Nephron progenitor cell (in vitro differentiated cells): ENCODE data around the gene GTPBP6.
"Not testable (repeated sequence)": the region's sequence is repeated elsewhere in the genome, so short reads cannot be mapped to it uniquely, and the experiment has no call there.

Experiments used
- DNase-seq: peaks from one replicate; pipeline ENCODE4 v3.0.0; 2021
- H3K27ac Mint-ChIP-seq: 2 replicates; pipeline ENCODE4 v1.8.0; 2021; ENCODE audit warnings: mild to moderate bottlenecking, moderate library complexity, mixed read lengths
- H3K27me3 Mint-ChIP-seq: 2 replicates; pipeline ENCODE4 v1.8.0; 2021; ENCODE audit warnings: mild to moderate bottlenecking, low read depth, mixed read lengths; ENCODE audit not compliant: poor library complexity
- H3K36me3 Mint-ChIP-seq: 2 replicates; pipeline ENCODE4 v1.8.0; 2021; ENCODE audit warnings: low read depth, mixed read lengths
- H3K4me1 Mint-ChIP-seq: 2 replicates; pipeline ENCODE4 v1.8.0; 2021; ENCODE audit warnings: mixed read lengths
- H3K4me3 Mint-ChIP-seq: 2 replicates; pipeline ENCODE4 v1.8.0; 2021; ENCODE audit warnings: mild to moderate bottlenecking, moderate library complexity, mixed read lengths
- H3K9me3 Mint-ChIP-seq: 2 replicates; pipeline ENCODE4 v1.8.0; 2021; ENCODE audit warnings: mild to moderate bottlenecking, moderate library complexity, mixed read lengths
- CTCF ChIP-seq: fragments of 200-600 bp; sonication (generic); IDR thresholded peaks from 2 replicates; pipeline ENCODE4 v1.5.0; 2021; ENCODE audit warnings: antibody characterized with exemption

Gene GTPBP6

GRCh38 chrX:259692-260355, 58.8 kb downstream of the GTPBP6 start:
- no peak for DNase-seq
- H3K9me3 Mint-ChIP-seq: no peaks in the 10 kb centered on the region
- no peak overlapping the region for H3K4me3 Mint-ChIP-seq
- peaks cover 30% of the 10 kb centered on the region for H3K4me1 Mint-ChIP-seq
- no peaks in the 10 kb centered on the region for H3K27me3 Mint-ChIP-seq
- H3K36me3 Mint-ChIP-seq: no peaks in the 10 kb centered on the region
- TF ChIP-seq CTCF: no peak
- no peak overlapping the region for H3K27ac Mint-ChIP-seq

- DNase-seq: no peak
- H3K4me1 Mint-ChIP-seq: peaks cover 22% of the 10 kb centered on the region
- H3K27me3 Mint-ChIP-seq: no peaks in the 10 kb centered on the region
- no peak for TF ChIP-seq CTCF
- no peak overlapping the region for H3K27ac Mint-ChIP-seq
- H3K4me3 Mint-ChIP-seq: no peak overlapping the region
- H3K36me3 Mint-ChIP-seq: no peaks in the 10 kb centered on the region
- H3K9me3 Mint-ChIP-seq: peaks cover 7% of the 10 kb centered on the region
Measured at GRCh38 chrX:258291-259040, 60.1 kb downstream of the GTPBP6 start.

- H3K27me3 Mint-ChIP-seq: peaks cover 2% of the 10 kb centered on the region
- H3K4me1 Mint-ChIP-seq: peaks cover 22% of the 10 kb centered on the region
- DNase-seq: no peak
- no peak overlapping the region for H3K27ac Mint-ChIP-seq
- H3K4me3 Mint-ChIP-seq: no peak overlapping the region
- H3K9me3 Mint-ChIP-seq: peaks cover 8% of the 10 kb centered on the region
- no peak for TF ChIP-seq CTCF
- no peaks in the 10 kb centered on the region for H3K36me3 Mint-ChIP-seq
Measured at GRCh38 chrX:257681-258289, 60.8 kb downstream of the GTPBP6 start.

GRCh38 chrX:257054-257453, 61.5 kb downstream of the GTPBP6 start:
- not testable (repeated sequence) for H3K27ac Mint-ChIP-seq, H3K27me3 Mint-ChIP-seq, H3K4me3 Mint-ChIP-seq, H3K36me3 Mint-ChIP-seq, DNase-seq
- H3K9me3 Mint-ChIP-seq: peaks cover 16% of the 10 kb centered on the region
- peaks cover 17% of the 10 kb centered on the region for H3K4me1 Mint-ChIP-seq

GRCh38 chrX:255923-256331, 62.7 kb downstream of the GTPBP6 start:
- DNase-seq: no peak
- H3K9me3 Mint-ChIP-seq: peaks cover 21% of the 10 kb centered on the region
- H3K27ac Mint-ChIP-seq: no peak overlapping the region
- no peak for TF ChIP-seq CTCF
- H3K36me3 Mint-ChIP-seq: no peaks in the 10 kb centered on the region
- H3K4me1 Mint-ChIP-seq: peaks cover 12% of the 10 kb centered on the region
- H3K27me3 Mint-ChIP-seq: peaks cover 11% of the 10 kb centered on the region
- H3K4me3 Mint-ChIP-seq: no peak overlapping the region
